Gastroesophageal sphincter (tissue), 4 donors: ENCODE results near the gene ZDHHC4. TPM values are rescaled to one million over a fixed set of nuclear protein-coding genes. Genes with fewer than 3 reads are reported as not detected.
"Not testable (repeated sequence)": the region's sequence is repeated elsewhere in the genome, so short reads cannot be mapped to it uniquely, and the experiment has no call there.

Experiments
- ATAC-seq: fragments of 150-250 bp; one replicate; pipeline ENCODE4 v1.9.1; 2016; ENCODE audit warnings: mild to moderate bottlenecking, moderate library complexity
- H3K27ac ChIP-seq, 4 donors: fragments of 200-600 bp; sonication (generic) in 3 of 4; 1 replicate in 3 of 4; 2 replicates in 1 of 4; pipeline ENCODE4 v1.5.1; 2016 to 2019
- H3K27me3 ChIP-seq: fragments of 200-600 bp; sonication (generic); one replicate; pipeline ENCODE4 v1.5.1; 2019
- H3K36me3 ChIP-seq, 2 donors: fragments of 200-600 bp; sonication (generic); one replicate each; pipeline ENCODE4 v1.5.1; 2019; ENCODE audit warnings: control low read depth in 1 of 2
- H3K4me1 ChIP-seq, 3 donors: fragments of 200-600 bp; sonication (generic); 1 replicate in 2 of 3; 2 replicates in 1 of 3; pipeline ENCODE4 v1.5.1; 2016 to 2019; ENCODE audit warnings: control low read depth in 2 of 3
- H3K4me3 ChIP-seq, 2 donors: fragments of 200-600 bp; sonication (generic); one replicate each; pipeline ENCODE4 v1.5.1; 2019; ENCODE audit warnings: mild to moderate bottlenecking in 1 of 2, moderate library complexity in 1 of 2
- H3K9me3 ChIP-seq, 3 donors: fragments of 200-600 bp; sonication (generic); one replicate each; pipeline ENCODE4 v1.5.1; 2017 to 2019; ENCODE audit warnings: control low read depth in 2 of 3
- CTCF ChIP-seq, 4 experiments: fragments of 200-600 bp in 2 of 4; fragments of 450-650 bp in 2 of 4; sonication (generic) in 1 of 4; IDR thresholded peaks; one replicate each; pipeline ENCODE4 v1.5.1; 2017 to 2019; ENCODE audit warnings: antibody characterized with exemption in 4 of 4, mild to moderate bottlenecking in 2 of 4, moderate library complexity in 2 of 4
- EP300 ChIP-seq: sonication (generic); formaldehyde crosslinking; IDR thresholded peaks from one replicate; pipeline ENCODE4 v1.6.1; 2017; ENCODE audit warnings: antibody characterized with exemption, mild to moderate bottlenecking
- POLR2A ChIP-seq, 2 donors: fragments of 450-650 bp; IDR thresholded peaks; one replicate each; pipeline ENCODE4 v1.6.1; 2017; ENCODE audit warnings: antibody characterized with exemption in 2 of 2, mild to moderate bottlenecking in 2 of 2, moderate library complexity in 1 of 2
- POLR2AphosphoS5 ChIP-seq: sonication (generic); formaldehyde crosslinking; IDR thresholded peaks from one replicate; pipeline ENCODE4 v1.6.1; 2017; ENCODE audit warnings: antibody characterized with exemption
- WGBS, 2 donors: methylation state at CpG; one replicate each; pipeline ENCODE4 v1.1.5; 2018; ENCODE audit warnings: low coverage in 1 of 2; 5-methylcytosine and 5-hydroxymethylcytosine counted together
- total RNA-seq, 4 donors: library from RNA; depleted of rRNA; stranded (reverse); fragments of >200 nt; gene quantifications; one replicate each; pipeline ENCODE4 v1.1.0, GENCODE V29; 2016

The ZDHHC4 gene
- total RNA-seq, 4 donors from 2014 or later = 54.6 to 63.8 (median 58.8) TPM

- no peak overlapping the region for H3K4me3 ChIP-seq
- H3K36me3 ChIP-seq = peaks cover 0 to 16% of the 10 kb centered on the region in 2 donors
- no peaks in the 10 kb centered on the region for H3K27me3 ChIP-seq
- no peak overlapping the region for H3K27ac ChIP-seq
- H3K4me1 ChIP-seq = peaks cover 0 to 17% (median 5%) of the 10 kb centered on the region in 3 donors
- ATAC-seq = no peak
- H3K9me3 ChIP-seq = no peaks in the 10 kb centered on the region
- TF ChIP-seq CTCF (IDR thresholded peaks at IDR 0.05) (no peak), POLR2A (IDR thresholded peaks at IDR 0.05) (no peak), EP300 (no peak), POLR2AphosphoS5 (no peak)
- WGBS, 2 donors = 72 to 77% methylated on average over 5 to 8 of the region's 9 CpGs
Measured at GRCh38 chr7:6575281-6576023, 1.8 kb upstream of the ZDHHC4 start.

GRCh38 chr7:6576024-6576866 is 1.0 kb upstream of the ZDHHC4 start:
- Histone ChIP-seq H3K4me1 (peaks cover 0 to 17% (median 5%) of the 10 kb centered on the region in 3 donors), H3K4me3 (peak overlapping the region in 1 of 2 donors; percentile 79), H3K27ac (peak overlapping the region in 2 of 4 donors; percentile 94), H3K9me3 (no peaks in the 10 kb centered on the region), H3K27me3 (no peaks in the 10 kb centered on the region), H3K36me3 (peaks cover 0 to 24% of the 10 kb centered on the region in 2 donors)
- WGBS, 2 donors = 85 to 88% methylated on average over 2 to 8 of the region's 14 CpGs
- TF ChIP-seq POLR2AphosphoS5 = no peak
- no peak for ATAC-seq

- H3K27ac ChIP-seq = peak overlapping the region; percentile 93 to 99 (median 94)
- 0 to 4% methylated on average over 2 to 11 of the region's 14 CpGs for WGBS, 2 donors
- not testable (repeated sequence) for H3K9me3 ChIP-seq
Measured at GRCh38 chr7:6576867-6577368, 336 bp upstream of the ZDHHC4 start.

GRCh38 chr7:6578114-6579084 is 1.1 kb downstream of the ZDHHC4 start:
- 86 to 90% methylated on average over 6 to 11 of the region's 18 CpGs for WGBS, 2 donors

More at GRCh38 chr7:6576867-6577368, 336 bp upstream of the ZDHHC4 start:
- Histone ChIP-seq H3K4me3 (peak overlapping the region; percentile 79 to 82), H3K36me3 (peaks cover 0 to 31% of the 10 kb centered on the region in 2 donors), H3K4me1 (peaks cover 0 to 17% (median 5%) of the 10 kb centered on the region in 3 donors)
- H3K27me3 ChIP-seq, ATAC-seq: not testable (repeated sequence)

More at GRCh38 chr7:6578114-6579084, 1.1 kb downstream of the ZDHHC4 start:
- peak overlapping the region; percentile 79 to 82 for H3K4me3 ChIP-seq
- peaks cover 0 to 46% of the 10 kb centered on the region in 2 donors for H3K36me3 ChIP-seq
- peaks cover 0 to 17% (median 5%) of the 10 kb centered on the region in 3 donors for H3K4me1 ChIP-seq
- no peaks in the 10 kb centered on the region for H3K27me3 ChIP-seq
- H3K9me3 ChIP-seq = no peaks in the 10 kb centered on the region
- ATAC-seq = no peak
- peak overlapping the region; percentile 93 to 99 (median 94) for H3K27ac ChIP-seq
- TF ChIP-seq EP300 (no peak), POLR2AphosphoS5 (no peak), CTCF (IDR thresholded peaks at IDR 0.05) (no peak), POLR2A (IDR thresholded peaks at IDR 0.05) (no peak)
